ENCODE measurements around the gene MUC6. TPM values are rescaled to one million over a fixed set of nuclear protein-coding genes. Genes with fewer than 3 reads are reported as not detected.

The MUC6 gene
- total RNA-seq, 1 donor from 2014 or later = 0.09 TPM

- Histone ChIP-seq H3K36me3 (peaks cover 48% of the 10 kb centered on the region), H3K4me3 (no peak overlapping the region)
These were observed 67.7 kb downstream of the MUC6 start for GRCh38 chr11:968822-969221.

GRCh38 chr11:967995-968751 is 68.3 kb downstream of the MUC6 start:
- intact Hi-C loops (cut with DNase I) = no loop called here

More at GRCh38 chr11:968822-969221, 67.7 kb downstream of the MUC6 start:
- ATAC-seq = no peak
- no peak for DNase-seq
- intact Hi-C loops (cut with DNase I) = no loop called here
- no peak overlapping the region for H3K27ac ChIP-seq
- TF ChIP-seq CTCF (IDR thresholded peaks at IDR 0.05) = no peak
- no peaks in the 10 kb centered on the region for H3K27me3 ChIP-seq (ENCODE audit: low read depth)
- peaks cover 15% of the 10 kb centered on the region for H3K4me1 ChIP-seq
- no peaks in the 10 kb centered on the region for H3K9me3 ChIP-seq

GRCh38 chr11:965206-965775 is 71.2 kb downstream of the MUC6 start:
- Histone ChIP-seq H3K27ac (no peak overlapping the region), H3K4me1 (peaks cover 15% of the 10 kb centered on the region), H3K27me3 (ENCODE audit: low read depth) (no peaks in the 10 kb centered on the region), H3K36me3 (peaks cover 40% of the 10 kb centered on the region), H3K9me3 (no peaks in the 10 kb centered on the region), H3K4me3 (no peak overlapping the region)
- TF ChIP-seq CTCF (IDR thresholded peaks at IDR 0.05) = no peak
- DNase-seq (no peak), ATAC-seq (no peak)
- intact Hi-C loops (cut with DNase I) = no loop called here

More at GRCh38 chr11:967995-968751, 68.3 kb downstream of the MUC6 start:
- H3K4me3 ChIP-seq = no peak overlapping the region
- peaks cover 48% of the 10 kb centered on the region for H3K36me3 ChIP-seq
- no peak for DNase-seq
- H3K27ac ChIP-seq = no peak overlapping the region
- peaks cover 15% of the 10 kb centered on the region for H3K4me1 ChIP-seq
- ATAC-seq = no peak
- H3K27me3 ChIP-seq (ENCODE audit: low read depth) = no peaks in the 10 kb centered on the region
- H3K9me3 ChIP-seq = no peaks in the 10 kb centered on the region
- no peak for TF ChIP-seq CTCF (IDR thresholded peaks at IDR 0.05)

GRCh38 chr11:963852-964251 is 72.7 kb downstream of the MUC6 start:
- no peak for DNase-seq
- no peaks in the 10 kb centered on the region for H3K27me3 ChIP-seq (ENCODE audit: low read depth)
- TF ChIP-seq CTCF (IDR thresholded peaks at IDR 0.05) = no peak
- no peak overlapping the region for H3K4me3 ChIP-seq
- no peak overlapping the region for H3K27ac ChIP-seq
- H3K4me1 ChIP-seq = peaks cover 15% of the 10 kb centered on the region
- intact Hi-C loops (cut with DNase I) = no loop called here
- no peak for ATAC-seq
- H3K36me3 ChIP-seq = peaks cover 46% of the 10 kb centered on the region
- no peaks in the 10 kb centered on the region for H3K9me3 ChIP-seq

Other genes starting within 250 kb of the MUC6 start
- gene CEND1, start 246.6 kb downstream of the MUC6 start, total RNA-seq = not detected
- 18.2 TPM for gene SLC25A22, start 238.4 kb downstream of the MUC6 start, total RNA-seq
- 12.6 TPM for gene PIDD1, start 231.5 kb downstream of the MUC6 start, total RNA-seq
- gene RPLP2, start 226.8 kb downstream of the MUC6 start, total RNA-seq = 1,518 TPM
- 137 TPM for gene PNPLA2, start 217.8 kb downstream of the MUC6 start, total RNA-seq
- 43.6 TPM for gene CRACR2B, start 208.8 kb downstream of the MUC6 start, total RNA-seq
- 387 TPM for gene CD151, start 203.8 kb downstream of the MUC6 start, total RNA-seq
- gene POLR2L, start 194.2 kb downstream of the MUC6 start, total RNA-seq = 127 TPM
- gene TSPAN4, start 193.9 kb downstream of the MUC6 start, total RNA-seq = 140 TPM
- 65.0 TPM for gene CHID1, start 125.9 kb downstream of the MUC6 start, total RNA-seq
- gene AP2A2, start 110.8 kb downstream of the MUC6 start, total RNA-seq = 130 TPM
- gene MUC2, start 38.2 kb upstream of the MUC6 start, total RNA-seq = not detected
- gene MUC5AC, start 121.2 kb upstream of the MUC6 start, total RNA-seq = 0.35 TPM
- gene MUC5B, start 186.3 kb upstream of the MUC6 start, total RNA-seq = 57.5 TPM

Measured in lower lobe of right lung (tissue), 2 donors.